Measurements from ENCODE around the gene OVCH1.
"Not testable (repeated sequence)": the region's sequence is repeated elsewhere in the genome, so short reads cannot be mapped to it uniquely, and the experiment has no call there.

OVCH1 gene

DNA sequence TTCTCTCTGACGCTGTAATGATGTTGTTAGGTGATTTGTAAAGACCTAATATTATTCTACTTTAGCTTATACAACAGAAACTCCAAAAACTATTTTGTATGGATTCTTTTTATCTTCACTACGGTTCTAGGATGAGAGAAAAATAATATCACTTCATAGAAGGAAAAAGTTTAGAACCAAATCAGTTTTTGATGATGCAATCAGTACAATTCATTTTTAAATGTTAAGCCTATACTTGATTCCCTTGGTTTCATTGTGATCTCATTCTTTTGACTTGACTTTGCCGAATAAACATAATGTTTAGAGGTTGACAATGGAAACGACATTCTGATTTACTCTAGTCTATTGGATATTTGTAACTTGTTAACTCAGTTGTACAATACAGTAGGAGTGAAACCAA is 91.9 kb downstream of the OVCH1 start:
- DNase-seq: no peak

DNA sequence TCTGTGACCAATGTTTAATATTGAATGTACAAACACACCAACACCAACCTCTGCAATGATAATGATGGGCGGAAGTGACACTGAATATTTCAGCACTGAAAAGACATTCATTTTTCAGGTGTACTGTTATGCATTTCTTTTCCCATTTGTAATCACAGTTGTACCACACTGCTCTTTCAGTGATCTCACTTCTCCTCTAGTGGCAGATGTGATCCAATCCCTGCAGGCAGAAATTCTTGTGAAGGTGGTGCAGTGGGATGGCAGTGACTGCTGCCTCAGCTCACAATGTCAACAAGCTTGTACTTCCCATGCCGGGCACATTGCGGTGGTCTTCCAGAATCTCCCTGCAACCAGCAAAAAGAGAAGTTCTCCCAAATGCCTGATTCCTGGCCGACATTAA is 93.5 kb downstream of the OVCH1 start:
- no peak for DNase-seq

DNA sequence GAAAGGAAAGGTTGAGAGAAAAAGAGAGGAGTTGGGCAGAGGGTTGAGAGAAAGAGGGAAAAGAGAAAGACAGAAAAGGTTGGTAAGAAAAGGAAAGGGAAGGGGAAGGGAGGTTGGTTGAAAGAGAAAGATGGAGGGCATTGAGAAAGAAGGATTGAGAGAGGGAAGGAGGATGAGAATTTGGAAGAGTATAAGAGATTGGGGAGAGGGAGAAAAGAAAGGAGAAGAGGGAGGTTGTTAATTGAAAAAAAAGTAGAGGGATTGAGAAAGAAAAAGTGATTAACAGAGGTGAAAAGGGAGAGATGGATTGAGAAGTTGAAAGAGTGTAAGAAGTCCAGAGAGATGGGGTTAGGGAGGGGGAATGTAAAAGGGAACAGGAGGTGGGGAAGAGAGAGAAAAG is 95.0 kb downstream of the OVCH1 start:
- DNase-seq: no peak

DNA sequence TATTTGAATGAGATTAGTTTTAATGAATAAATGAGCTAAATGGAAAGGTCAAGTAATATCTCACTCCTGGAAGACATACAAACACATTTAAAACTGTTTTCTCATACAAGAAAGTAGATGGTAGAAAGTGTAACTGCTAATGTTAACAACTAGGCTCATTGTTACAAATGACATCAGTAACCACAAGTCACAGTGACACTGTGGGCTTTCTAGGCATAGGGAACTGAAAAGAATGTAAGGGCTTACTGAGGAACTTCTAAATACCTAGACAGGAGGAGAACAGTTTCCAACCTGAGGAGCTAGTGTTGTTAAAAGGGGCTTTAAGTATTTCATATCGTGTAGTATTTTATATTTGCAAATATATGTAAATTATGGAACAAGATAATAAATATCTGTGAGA is 99.0 kb downstream of the OVCH1 start:
- DNase-seq: no peak

DNA sequence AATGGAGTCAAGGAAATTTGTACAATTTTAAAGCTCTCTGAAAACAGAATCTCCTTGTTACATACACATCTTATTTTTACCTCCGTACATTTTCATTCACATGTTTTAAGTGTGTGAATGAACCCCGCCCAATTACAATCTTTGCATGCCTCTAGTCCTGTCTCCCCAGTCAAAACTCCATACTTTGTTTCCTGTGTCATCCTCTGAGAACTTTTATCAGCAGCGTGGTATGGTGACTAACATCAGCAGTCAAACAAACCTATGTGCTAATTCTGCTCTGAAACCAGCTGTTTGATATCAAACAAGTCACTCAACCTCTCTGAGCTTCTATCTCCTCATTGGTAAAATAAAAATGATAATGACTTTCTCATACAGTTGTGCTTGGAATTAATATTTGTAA is 100.7 kb downstream of the OVCH1 start:
- DNase-seq: no peak

DNA sequence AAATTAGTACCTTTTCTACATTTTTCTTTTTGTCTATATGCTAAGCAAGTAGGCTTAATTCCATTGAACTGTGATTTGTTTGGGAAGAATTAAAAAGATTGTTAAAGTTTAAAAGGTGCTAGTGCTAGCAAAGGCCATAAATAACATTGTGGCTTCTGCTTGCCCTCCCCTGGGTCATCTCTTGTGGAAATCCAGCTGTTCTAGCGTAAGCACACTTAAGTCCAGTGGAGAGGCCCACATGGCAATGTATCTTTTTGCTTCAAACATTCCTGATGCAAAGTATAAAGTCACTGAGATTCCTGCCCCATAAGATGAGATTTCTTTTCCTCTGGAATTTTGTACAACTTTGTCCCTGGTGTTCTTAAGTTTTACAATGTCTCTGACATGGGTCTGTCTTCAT is 102.1 kb downstream of the OVCH1 start:
- DNase-seq: no peak

DNA sequence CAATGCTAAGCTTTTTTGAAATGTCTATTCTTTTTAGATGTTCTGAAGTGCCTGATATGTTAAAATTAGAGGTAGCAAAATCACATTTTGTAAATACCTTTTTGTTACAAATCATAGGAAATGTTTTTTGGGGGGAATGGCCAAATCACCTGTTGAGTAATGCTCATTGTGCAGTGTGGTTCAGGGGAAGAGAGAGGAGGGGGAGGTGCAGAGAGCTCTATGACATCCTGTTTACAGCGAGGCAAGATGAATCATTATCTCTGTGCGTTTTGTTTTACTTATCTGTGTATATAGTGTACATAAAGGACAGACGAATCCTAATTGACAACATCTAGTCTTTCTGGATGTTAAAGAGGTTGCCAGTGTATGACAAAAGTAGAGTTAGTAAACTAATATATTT is 107.1 kb downstream of the OVCH1 start:
- peak; percentile 19 for DNase-seq

DNA sequence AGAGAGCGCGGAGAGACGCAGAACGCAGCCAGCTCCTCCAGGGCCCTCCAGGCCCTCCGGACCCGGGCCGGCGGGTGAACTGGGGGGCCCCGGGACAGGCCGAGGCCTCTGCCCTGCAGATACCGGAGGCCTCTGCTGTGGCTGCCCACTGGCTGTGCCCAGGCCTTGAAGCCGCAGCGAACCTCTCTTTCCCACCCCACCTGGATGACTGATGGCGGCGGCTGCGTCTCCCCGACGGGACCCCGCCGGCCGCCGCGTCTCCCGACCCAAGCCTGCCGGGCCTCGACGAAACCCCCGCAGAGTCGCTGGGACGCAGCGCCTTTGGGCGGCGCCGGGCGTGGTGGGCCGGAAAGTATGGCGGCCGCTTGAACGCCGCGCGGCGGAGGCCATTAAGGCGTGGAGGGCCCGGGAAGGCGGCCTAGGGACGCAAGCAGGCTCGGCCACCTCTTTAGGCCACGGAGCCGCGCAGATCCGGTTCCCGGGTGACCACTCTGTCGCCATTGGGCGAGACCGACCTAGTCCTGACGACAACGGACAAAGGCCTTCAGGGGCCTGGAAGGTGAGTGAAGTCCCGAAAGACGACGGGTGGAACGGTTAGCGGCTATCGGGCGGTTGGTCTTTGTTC is 108.1 kb downstream of the OVCH1 start:
- no peak for DNase-seq

DNA sequence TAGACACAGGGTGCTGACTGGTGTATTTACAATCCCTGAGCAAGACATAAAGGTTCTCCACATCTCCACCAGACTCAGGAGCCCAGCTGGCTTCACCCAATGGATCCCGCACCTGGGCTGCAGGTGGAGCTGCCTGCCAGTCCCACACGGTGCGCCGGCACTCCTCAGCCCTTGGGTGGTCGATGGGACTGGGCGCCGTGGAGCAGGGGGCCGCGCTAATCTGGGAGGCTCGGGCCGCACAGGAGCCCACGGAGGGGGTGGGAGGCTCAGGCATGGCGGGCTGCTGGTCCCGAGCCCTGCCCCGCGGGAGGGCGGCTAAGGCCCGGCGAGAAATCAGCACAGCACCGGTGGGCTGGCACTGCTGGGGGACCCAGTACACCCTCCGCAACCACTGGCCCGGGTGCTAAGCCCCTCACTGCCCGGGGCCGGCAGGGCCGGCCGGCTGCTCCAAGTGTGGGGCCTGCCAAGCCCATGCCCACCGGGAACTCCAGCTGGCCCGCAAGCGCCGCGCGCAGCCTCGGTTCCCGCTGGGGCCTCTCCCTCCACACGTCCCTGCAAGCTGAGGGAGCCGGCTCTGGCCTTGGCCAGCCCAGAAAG is 111.3 kb downstream of the OVCH1 start:
- not testable (repeated sequence) for DNase-seq

DNA sequence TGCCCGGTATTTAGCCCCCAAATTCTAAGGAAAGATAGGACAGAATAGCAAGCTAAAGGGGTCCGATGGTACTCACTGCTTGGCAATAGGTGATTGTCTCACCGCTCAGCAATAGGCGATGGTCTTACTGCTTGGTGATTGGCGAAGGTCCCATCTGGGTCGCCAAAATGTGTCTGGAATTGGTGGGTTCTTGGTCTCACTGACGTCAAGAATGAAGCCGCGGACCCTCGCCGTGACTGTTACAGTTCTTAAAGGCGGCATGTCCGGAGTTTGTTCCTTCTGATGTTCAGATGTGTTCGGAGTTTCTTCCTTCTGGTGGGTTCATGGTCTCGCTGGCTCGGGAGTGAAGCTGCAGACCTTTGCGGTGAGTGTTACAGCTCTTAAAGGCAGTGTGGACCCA is 112.3 kb downstream of the OVCH1 start:
- not testable (repeated sequence) for DNase-seq

DNA sequence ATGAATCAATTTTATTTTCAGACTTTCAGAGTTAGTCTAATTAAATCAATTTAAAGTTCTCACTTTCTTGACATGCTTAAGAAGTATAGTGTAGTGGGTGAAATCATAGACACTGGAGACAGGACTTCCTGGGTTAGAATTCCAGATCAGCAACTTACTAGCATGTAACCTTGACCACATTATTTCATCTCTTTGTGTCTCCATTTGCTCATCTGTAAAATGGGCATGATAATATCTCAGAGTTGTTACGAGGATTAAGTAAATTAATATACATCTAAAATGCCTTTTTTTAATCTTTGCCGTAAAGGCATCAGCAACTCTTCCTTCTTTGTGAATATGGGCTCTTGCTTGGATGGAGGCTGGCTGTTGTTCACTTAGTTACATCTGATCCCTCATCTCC is 115.2 kb downstream of the OVCH1 start:
- no peak for DNase-seq

DNA sequence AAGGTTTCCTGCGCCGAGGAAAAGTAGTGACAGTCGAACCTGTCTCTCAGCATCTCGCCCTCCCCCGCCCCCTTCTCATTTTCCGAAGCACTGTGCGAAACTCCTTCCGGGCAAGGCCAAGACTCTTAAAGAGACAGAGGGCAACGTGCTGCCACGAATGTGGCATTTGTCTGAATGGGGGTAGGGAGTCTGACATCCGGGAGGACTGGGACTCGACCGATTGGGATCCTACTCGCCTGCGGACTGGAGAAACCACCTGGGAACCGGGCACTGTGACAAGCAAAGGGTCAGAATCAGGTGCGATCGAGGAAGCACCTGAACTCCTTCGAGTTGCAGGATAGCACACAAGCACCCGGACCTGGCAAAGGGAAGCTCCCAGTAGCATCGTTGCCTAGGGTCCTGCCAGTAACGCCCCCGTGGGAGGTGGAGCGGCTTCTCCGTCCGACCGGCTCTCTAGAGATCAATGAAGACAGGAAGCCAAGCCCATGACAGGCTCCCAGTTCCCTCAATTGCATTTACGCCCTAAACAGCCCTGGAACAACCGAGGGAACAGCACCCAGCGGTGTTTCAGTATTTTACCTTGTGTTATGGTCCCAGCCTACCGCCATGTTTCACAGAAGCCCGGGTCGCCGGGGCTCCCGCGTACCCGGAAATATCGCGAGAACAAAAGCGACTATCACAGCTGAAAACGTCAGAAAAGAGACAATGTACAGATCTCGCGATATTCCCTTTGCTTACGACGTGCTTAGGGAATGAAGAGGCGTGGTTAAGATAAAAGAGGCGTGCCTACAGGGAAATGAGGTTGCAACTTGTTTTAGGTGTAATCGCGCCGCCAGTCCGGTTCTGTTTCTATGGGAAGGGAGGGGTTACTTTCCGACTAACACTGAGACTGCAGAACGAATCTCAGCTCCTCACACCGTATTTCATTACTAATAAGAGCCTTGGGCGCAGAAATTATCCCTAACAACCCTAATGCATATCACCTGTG is 116.7 kb downstream of the OVCH1 start, which contains the start of gene ERGIC2:
ERGIC2 (minus strand) TSS at position 637 of the 988 bp plus-strand sequence. CDS start 9,539 bp downstream, outside the sequence.
- peak; percentile 74 for DNase-seq
